Right cardiac atrium (tissue), 5 donors: ENCODE measurements around the gene ZBED4. TPM values are rescaled to one million over a fixed set of nuclear protein-coding genes. Genes with fewer than 3 reads are reported as not detected.

ENCODE experiments used
- ATAC-seq, 2 donors: fragments of 200-7000 bp; cut with Tn5 transposase; one replicate each; pipeline versions ENCODE4 v1.8.0 to v1.9.1; 2020; ENCODE audit warnings: moderate library complexity in 2 of 2, mild to moderate bottlenecking in 1 of 2
- DNase-seq, 3 donors: peaks; one replicate each; pipeline ENCODE4 v3.0.0-alpha.2; 2020
- H3K27ac ChIP-seq: one replicate; pipeline ENCODE4 v1.5.1; 2013; ENCODE audit warnings: mild to moderate bottlenecking, low read length, control low read depth, moderate library complexity
- H3K27me3 ChIP-seq: one replicate; pipeline ENCODE4 v1.6.1; 2013; ENCODE audit not compliant: control insufficient read depth, insufficient read depth
- H3K4me1 ChIP-seq: one replicate; pipeline ENCODE4 v1.6.1; 2013; ENCODE audit warnings: low read length; ENCODE audit not compliant: control insufficient read depth, insufficient read depth
- H3K4me3 ChIP-seq: one replicate; pipeline ENCODE4 v1.5.1; 2013; ENCODE audit warnings: low read length, control low read depth
- H3K9me3 ChIP-seq: one replicate; pipeline ENCODE4 v1.6.1; 2013; ENCODE audit warnings: low read length; ENCODE audit not compliant: control insufficient read depth
- WGBS: extraction: QIAGEN DNeasy Blood & Tissue Kit; methylation state at CpG from one replicate; pipeline ENCODE4 v1.1.7; 2013; 5-methylcytosine and 5-hydroxymethylcytosine counted together
- intact Hi-C, 4 donors: fragments of 100-400 bp; cut with DNase I; formaldehyde crosslinking; loops; one replicate each; pipeline versions ENCODE4 v1.11.0 to v1.14.0; 2022 to 2023
- polyA plus RNA-seq: library from polyadenylated mRNA; stranded (reverse); fragments of 200-250 nt; gene quantifications from one replicate; pipeline ENCODE4 v1.2.3, GENCODE V29; 2013
- total RNA-seq, 4 donors: library from RNA; stranded (reverse); fragmentation: NEBNext Ultra II Directional; extraction: Animal tissue kit (Norgen Biotek cat#: 25700); gene quantifications; one replicate each; pipeline ENCODE4 v1.2.1, GENCODE V29; 2021
- donor health status: healthy with polysubstance abuse.
- donor health status: DM: no; HTN: yes; CAD: no.
- donor health status: DM: no; HTN: no; CAD: no.
- donor health status: DM: no; HTN: yes; CAD: no; lungs with severe emphysema.
- donor health status: DM: yes; HTN: yes; CAD: no.

The ZBED4 gene
- total and polyA plus RNA-seq, 5 donors = 2.3 to 5.3 (median 3.9) TPM

GRCh38 chr22:49861642-49862495 is 8.2 kb downstream of the ZBED4 start:
- Histone ChIP-seq H3K27ac (no peak overlapping the region), H3K4me3 (no peak overlapping the region), H3K27me3 (no peaks in the 10 kb centered on the region), H3K4me1 (no peaks in the 10 kb centered on the region), H3K9me3 (no peaks in the 10 kb centered on the region)
- 88% methylated on average over 29 of the region's 29 CpGs for WGBS
- DNase-seq = peak in 1 of 3 donors; percentile 38
- no peak for ATAC-seq
- intact Hi-C loops = no loop called here

- DNase-seq (peak in 1 of 3 donors; percentile 24), ATAC-seq (peak; percentile 40 to 48)
- H3K4me3 ChIP-seq = no peak overlapping the region
- no peaks in the 10 kb centered on the region for H3K9me3 ChIP-seq
- 84% methylated on average over 5 of the region's 5 CpGs for WGBS
- H3K27ac ChIP-seq = no peak overlapping the region
- intact Hi-C loops = no loop called here
- no peaks in the 10 kb centered on the region for H3K27me3 ChIP-seq
- H3K4me1 ChIP-seq = no peaks in the 10 kb centered on the region
These were observed 8.8 kb downstream of the ZBED4 start for GRCh38 chr22:49862496-49862776.

- Histone ChIP-seq H3K9me3 (no peaks in the 10 kb centered on the region), H3K4me3 (no peak overlapping the region), H3K27ac (no peak overlapping the region), H3K27me3 (no peaks in the 10 kb centered on the region), H3K4me1 (no peaks in the 10 kb centered on the region)
- ATAC-seq (no peak), DNase-seq (peak in 1 of 3 donors; percentile 9)
- WGBS = 77% methylated on average over 7 of the region's 7 CpGs
- intact Hi-C loops = no loop called here
These were observed 10.3 kb downstream of the ZBED4 start for GRCh38 chr22:49863931-49864330.

GRCh38 chr22:49865156-49865555 is 11.5 kb downstream of the ZBED4 start:
- no peaks in the 10 kb centered on the region for H3K27me3 ChIP-seq
- H3K4me3 ChIP-seq = no peak overlapping the region
- H3K27ac ChIP-seq = no peak overlapping the region
- 93% methylated on average over 17 of the region's 17 CpGs for WGBS
- peak in 1 of 3 donors; percentile 25 for DNase-seq
- intact Hi-C loops = no loop called here
- H3K9me3 ChIP-seq = no peaks in the 10 kb centered on the region
- no peak for ATAC-seq
- no peaks in the 10 kb centered on the region for H3K4me1 ChIP-seq

GRCh38 chr22:49866134-49866533 is 12.5 kb downstream of the ZBED4 start:
- H3K4me3 ChIP-seq = no peak overlapping the region
- no peak overlapping the region for H3K27ac ChIP-seq
- WGBS = 40% methylated on average over 2 of the region's 2 CpGs
- intact Hi-C loops = no loop called here
- DNase-seq (no peak), ATAC-seq (no peak)
- no peaks in the 10 kb centered on the region for H3K4me1 ChIP-seq
- H3K27me3 ChIP-seq = no peaks in the 10 kb centered on the region
- H3K9me3 ChIP-seq = no peaks in the 10 kb centered on the region

GRCh38 chr22:49866646-49867045 is 13.0 kb downstream of the ZBED4 start:
- Histone ChIP-seq H3K27me3 (no peaks in the 10 kb centered on the region), H3K9me3 (no peaks in the 10 kb centered on the region), H3K27ac (no peak overlapping the region), H3K4me3 (no peak overlapping the region), H3K4me1 (no peaks in the 10 kb centered on the region)
- intact Hi-C loops = no loop called here
- WGBS = 93% methylated on average over 8 of the region's 8 CpGs
- ATAC-seq = no peak
- DNase-seq = no peak

- WGBS = 96% methylated on average over 18 of the region's 18 CpGs
- DNase-seq = peak in 1 of 3 donors; percentile 15
- H3K4me3 ChIP-seq = no peak overlapping the region
- intact Hi-C loops = no loop called here
- H3K9me3 ChIP-seq = no peaks in the 10 kb centered on the region
- no peak for ATAC-seq
- no peaks in the 10 kb centered on the region for H3K4me1 ChIP-seq
- H3K27me3 ChIP-seq = no peaks in the 10 kb centered on the region
- H3K27ac ChIP-seq = no peak overlapping the region
These were observed 13.9 kb downstream of the ZBED4 start for GRCh38 chr22:49867303-49868265.

- intact Hi-C loops = no loop called here
- DNase-seq (peak in 1 of 3 donors; percentile 6), ATAC-seq (no peak)
- Histone ChIP-seq H3K9me3 (no peaks in the 10 kb centered on the region), H3K27ac (no peak overlapping the region), H3K27me3 (no peaks in the 10 kb centered on the region), H3K4me3 (no peak overlapping the region), H3K4me1 (no peaks in the 10 kb centered on the region)
- 91% methylated on average over 17 of the region's 17 CpGs for WGBS
These were observed 15.6 kb downstream of the ZBED4 start for GRCh38 chr22:49869086-49869830.

- Histone ChIP-seq H3K27me3 (no peaks in the 10 kb centered on the region), H3K4me1 (no peaks in the 10 kb centered on the region), H3K27ac (no peak overlapping the region), H3K9me3 (no peaks in the 10 kb centered on the region), H3K4me3 (no peak overlapping the region)
- no peak for ATAC-seq
- intact Hi-C loops = no loop called here
- 88% methylated on average over 14 of the region's 14 CpGs for WGBS
- no peak for DNase-seq
These were observed 16.4 kb downstream of the ZBED4 start for GRCh38 chr22:49869845-49870712.

- intact Hi-C loops = no loop called here
- H3K9me3 ChIP-seq = no peaks in the 10 kb centered on the region
- H3K4me1 ChIP-seq = no peaks in the 10 kb centered on the region
- 96% methylated on average over 4 of the region's 4 CpGs for WGBS
- H3K27me3 ChIP-seq = no peaks in the 10 kb centered on the region
- H3K27ac ChIP-seq = no peak overlapping the region
- ATAC-seq (no peak), DNase-seq (peak in 1 of 3 donors; percentile 10)
- H3K4me3 ChIP-seq = no peak overlapping the region
These were observed 17.8 kb downstream of the ZBED4 start for GRCh38 chr22:49871482-49871881.
